ENCODE data around the gene SPINK2. TPM values are rescaled to one million over a fixed set of nuclear protein-coding genes. Genes with fewer than 3 reads are reported as not detected.
A peak's percentile ranks its signal among the peaks of the same experiment; 100 is the strongest.

The SPINK2 gene
- polyA plus RNA-seq, 1 donor (not counting 4 experiments of a cell fraction or from before 2014, with no cell fraction given) = 0.10 TPM

GRCh38 chr4:56818797-56819196, 2.7 kb downstream of the SPINK2 start:
- FAIRE-seq (no peak), DNase-seq (ENCODE audit: low read depth, low spot score) (no peak)
- Histone ChIP-seq H2AFZ (ENCODE audit: control insufficient read depth, low read length) (no peak overlapping the region), H3K9me1 (ENCODE audit: control insufficient read depth, extremely low read depth, insufficient read depth, low read length) (no peaks in the 10 kb centered on the region), H3K4me1 (ENCODE audit: control insufficient read depth, extremely low read depth, insufficient read depth, low read length) (peaks cover 8% of the 10 kb centered on the region), H3K27ac (ENCODE audit: control insufficient read depth, insufficient read depth, low read length) (no peak overlapping the region), H3K4me3 (ENCODE audit: control insufficient read depth in 2 of 3, extremely low read depth in 1 of 3, insufficient read depth in 2 of 3, low read depth in 1 of 3, low read length in 3 of 3) (no peak overlapping the region), H3K27me3 (ENCODE audit: control insufficient read depth, extremely low read depth, insufficient read depth, low read length) (peaks cover 23% of the 10 kb centered on the region), H3K79me2 (ENCODE audit: control insufficient read depth, insufficient read depth, low read length) (no peaks in the 10 kb centered on the region), H3K4me2 (ENCODE audit: control insufficient read depth, extremely low read depth, insufficient read depth, low read depth, low read length) (no peak overlapping the region), H3K9me3 (ENCODE audit: control insufficient read depth, low read depth, low read length) (no peaks in the 10 kb centered on the region), H4K20me1 (ENCODE audit: control insufficient read depth, extremely low read depth, insufficient read depth, low read length) (no peaks in the 10 kb centered on the region), H3K9ac (ENCODE audit: control insufficient read depth, extremely low read depth, insufficient read depth, low read length) (no peak overlapping the region), H3K36me3 (ENCODE audit: control insufficient read depth in 2 of 2, extremely low read depth in 1 of 2, insufficient read depth in 2 of 2, low read length in 2 of 2) (no peaks in the 10 kb centered on the region)
- TF ChIP-seq EZH2 (IDR thresholded peaks at IDR 0.05; ENCODE audit: low read length) = no peak
- TF ChIP-seq CTCF (optimal IDR thresholded peaks at IDR 0.05 in 1 of 3, IDR thresholded peaks at IDR 0.05 in 1 of 3, conservative IDR thresholded peaks at IDR 0.05 in 1 of 3; ENCODE audit: extremely low read depth in 1 of 3, insufficient read depth in 2 of 3, low read length in 3 of 3) = no peak
- dilution Hi-C loops (cut with MboI; ENCODE audit: extremely low pct_ligation_motif_present, low sequenced_read_pairs) = no loop called here

GRCh38 chr4:56817840-56818491, 3.5 kb downstream of the SPINK2 start:
- H3K9me3 ChIP-seq (ENCODE audit: control insufficient read depth, low read depth, low read length) = no peaks in the 10 kb centered on the region
- H3K9me1 ChIP-seq (ENCODE audit: control insufficient read depth, extremely low read depth, insufficient read depth, low read length) = no peaks in the 10 kb centered on the region
- peaks cover 8% of the 10 kb centered on the region for H3K4me1 ChIP-seq (ENCODE audit: control insufficient read depth, extremely low read depth, insufficient read depth, low read length)
- no peak overlapping the region for H3K4me3 ChIP-seq (ENCODE audit: control insufficient read depth in 2 of 3, extremely low read depth in 1 of 3, insufficient read depth in 2 of 3, low read depth in 1 of 3, low read length in 3 of 3)
- DNase-seq (ENCODE audit: low read depth, low spot score) (no peak), FAIRE-seq (peak; percentile 68)
- H3K79me2 ChIP-seq (ENCODE audit: control insufficient read depth, insufficient read depth, low read length) = no peaks in the 10 kb centered on the region
- H3K27ac ChIP-seq (ENCODE audit: control insufficient read depth, insufficient read depth, low read length) = no peak overlapping the region
- no peak overlapping the region for H3K4me2 ChIP-seq (ENCODE audit: control insufficient read depth, extremely low read depth, insufficient read depth, low read depth, low read length)
- peaks cover 16% of the 10 kb centered on the region for H3K27me3 ChIP-seq (ENCODE audit: control insufficient read depth, extremely low read depth, insufficient read depth, low read length)
- no peak for TF ChIP-seq CTCF (optimal IDR thresholded peaks at IDR 0.05 in 1 of 3, IDR thresholded peaks at IDR 0.05 in 1 of 3, conservative IDR thresholded peaks at IDR 0.05 in 1 of 3; ENCODE audit: extremely low read depth in 1 of 3, insufficient read depth in 2 of 3, low read length in 3 of 3)
- no peak for TF ChIP-seq EZH2 (IDR thresholded peaks at IDR 0.05; ENCODE audit: low read length)
- no peak overlapping the region for H2AFZ ChIP-seq (ENCODE audit: control insufficient read depth, low read length)
- no peaks in the 10 kb centered on the region for H4K20me1 ChIP-seq (ENCODE audit: control insufficient read depth, extremely low read depth, insufficient read depth, low read length)
- dilution Hi-C loops (cut with MboI; ENCODE audit: extremely low pct_ligation_motif_present, low sequenced_read_pairs) = no loop called here
- H3K36me3 ChIP-seq (ENCODE audit: control insufficient read depth in 2 of 2, extremely low read depth in 1 of 2, insufficient read depth in 2 of 2, low read length in 2 of 2) = no peaks in the 10 kb centered on the region
- no peak overlapping the region for H3K9ac ChIP-seq (ENCODE audit: control insufficient read depth, extremely low read depth, insufficient read depth, low read length)
